ENCODE results near the gene RXFP4. TPM values are rescaled to one million over a fixed set of nuclear protein-coding genes. Genes with fewer than 3 reads are reported as not detected.

RXFP4 gene
- total RNA-seq, 2 experiments from 2014 or later = not detected

- CTCF ChIA-PET = interaction anchor here (0.7 to 1.5 kb wide), 3 partner anchors 9 to 20 kb away, joined by 3 to 5 read pairs (median 3); no protein-coding TSS in a partner anchor
These were observed 13.2 kb downstream of the RXFP4 start for GRCh38 chr1:155954645-155955044.

GRCh38 chr1:155957411-155957915 lies 16.0 kb downstream of the RXFP4 start:
- H3K4me3 Mint-ChIP-seq = no peak overlapping the region
- peaks cover 4% of the 10 kb centered on the region for H3K4me1 Mint-ChIP-seq
- ChIA-PET CTCF (interaction anchor here (0.7 to 1.2 kb wide), 6 partner anchors 9 to 696 kb away, joined by 3 to 5 read pairs (median 4); no protein-coding TSS in a partner anchor), POLR2A (interaction anchor here (0.6 to 0.8 kb wide), 2 partner anchors 23 to 316 kb away, joined by 3 read pairs; partner anchors contain the start of gene KHDC4)
- peaks cover 65% of the 10 kb centered on the region for H3K36me3 Mint-ChIP-seq (ENCODE audit: low read depth)
- peak overlapping the region; percentile 38 for H3K27ac Mint-ChIP-seq
- H3K27me3 Mint-ChIP-seq = no peaks in the 10 kb centered on the region
- DNase-seq (no peak), ATAC-seq (no peak)
- intact Hi-C loops (cut with DNase I, micrococcal nuclease) = no loop called here
- H3K9me3 Mint-ChIP-seq (ENCODE audit: low read depth) = no peaks in the 10 kb centered on the region

More at GRCh38 chr1:155954645-155955044, 13.2 kb downstream of the RXFP4 start:
- ATAC-seq (no peak), DNase-seq (no peak)
- no peaks in the 10 kb centered on the region for H3K27me3 Mint-ChIP-seq
- H3K9me3 Mint-ChIP-seq (ENCODE audit: low read depth) = no peaks in the 10 kb centered on the region
- peaks cover 61% of the 10 kb centered on the region for H3K36me3 Mint-ChIP-seq (ENCODE audit: low read depth)
- no peaks in the 10 kb centered on the region for H3K4me1 Mint-ChIP-seq
- peak overlapping the region; percentile 51 for H3K27ac Mint-ChIP-seq
- POLR2A ChIA-PET = interaction anchor here (0.6 kb wide), 1 partner anchor 14 kb away, joined by 4 read pairs; no protein-coding TSS in a partner anchor
- no peak overlapping the region for H3K4me3 Mint-ChIP-seq
- intact Hi-C loops (cut with DNase I, micrococcal nuclease) = no loop called here

DNA sequence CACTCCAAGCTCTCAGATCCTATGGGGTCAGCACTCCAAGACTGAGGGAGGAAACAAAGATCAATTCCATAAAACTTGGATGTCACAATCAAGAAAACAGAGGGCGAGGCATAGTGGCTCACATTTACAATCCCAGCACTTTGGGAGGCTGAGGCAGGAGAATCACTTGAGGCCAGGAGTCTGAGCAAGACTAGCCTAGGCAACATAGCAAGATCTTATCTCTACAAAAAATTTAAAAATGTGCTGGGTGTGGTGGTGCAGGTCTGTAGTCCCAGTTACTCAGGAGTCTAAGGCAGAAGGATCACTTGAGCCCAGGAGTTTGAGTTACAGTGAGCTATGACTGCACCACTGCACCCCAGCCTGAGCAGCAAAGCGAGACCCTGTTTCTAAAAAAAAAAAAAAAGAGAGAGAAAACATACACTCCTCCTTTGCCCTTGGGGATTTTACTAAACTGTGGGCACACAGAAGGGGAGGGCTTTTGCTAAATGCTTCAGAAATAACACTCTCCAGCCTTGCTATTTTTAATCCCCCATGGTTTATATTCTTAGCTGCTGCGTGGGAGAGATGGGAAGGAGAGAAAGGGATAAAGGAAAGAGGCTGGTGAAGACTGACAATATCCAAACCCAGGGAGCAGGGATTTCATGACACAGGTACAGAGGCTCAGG lies 18.8 kb downstream of the RXFP4 start:
- Mint-ChIP-seq H3K27ac (peak overlapping the region; percentile 37), H3K9me3 (ENCODE audit: low read depth) (no peaks in the 10 kb centered on the region), H3K36me3 (ENCODE audit: low read depth) (peaks cover 62% of the 10 kb centered on the region), H3K4me3 (no peak overlapping the region), H3K27me3 (no peaks in the 10 kb centered on the region), H3K4me1 (peaks cover 7% of the 10 kb centered on the region)
- POLR2A ChIA-PET = interaction anchor here (1.0 kb wide), 1 partner anchor 17 kb away, joined by 3 read pairs; no protein-coding TSS in a partner anchor
- ATAC-seq = no peak
- intact Hi-C loops (cut with DNase I, micrococcal nuclease) = no loop called here
- DNase-seq = no peak
- CTCF ChIA-PET = interaction anchor here (1.4 kb wide), 1 partner anchor 30 kb away, joined by 3 read pairs; no protein-coding TSS in a partner anchor

DNA sequence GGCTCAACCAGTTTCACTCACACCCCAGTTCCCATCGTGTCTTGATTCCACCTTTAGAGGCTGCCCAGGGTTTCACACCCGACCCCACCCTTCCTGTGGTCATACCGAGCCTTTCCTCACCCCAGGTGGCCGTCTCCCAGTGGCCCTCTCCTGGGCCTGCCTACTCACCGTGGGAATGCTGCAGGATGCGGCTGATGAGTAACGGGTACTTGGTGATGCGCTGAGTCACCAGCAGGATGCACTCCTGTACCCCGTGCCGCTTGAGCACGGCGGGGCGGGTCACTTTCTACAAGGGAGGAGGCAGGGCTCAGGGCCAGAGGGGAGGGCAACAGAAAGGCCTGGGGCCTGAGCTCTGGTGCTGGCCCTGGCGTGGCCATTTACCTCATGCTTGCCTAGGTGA lies 20.5 kb downstream of the RXFP4 start:
- Mint-ChIP-seq H3K4me1 (peaks cover 12% of the 10 kb centered on the region), H3K36me3 (ENCODE audit: low read depth) (peaks cover 69% of the 10 kb centered on the region), H3K27ac (peak overlapping the region; percentile 77), H3K27me3 (no peaks in the 10 kb centered on the region), H3K4me3 (no peak overlapping the region), H3K9me3 (ENCODE audit: low read depth) (no peaks in the 10 kb centered on the region)
- DNase-seq (peak; percentile 39), ATAC-seq (peak; percentile 70)
- ChIA-PET POLR2A (interaction anchor here (0.6 kb wide), 1 partner anchor 14 kb away, joined by 3 read pairs; no protein-coding TSS in a partner anchor), CTCF (interaction anchor here (1.4 kb wide), 1 partner anchor 28 kb away, joined by 3 read pairs; no protein-coding TSS in a partner anchor)
- intact Hi-C loops (cut with DNase I, micrococcal nuclease) = no loop called here

- DNase-seq (no peak), ATAC-seq (no peak)
- Mint-ChIP-seq H3K9me3 (ENCODE audit: low read depth) (no peaks in the 10 kb centered on the region), H3K4me3 (no peak overlapping the region), H3K27ac (no peak overlapping the region), H3K4me1 (peaks cover 18% of the 10 kb centered on the region), H3K27me3 (no peaks in the 10 kb centered on the region), H3K36me3 (ENCODE audit: low read depth) (peaks cover 63% of the 10 kb centered on the region)
- ChIA-PET POLR2A (interaction anchor here (0.6 kb wide), 1 partner anchor 13 kb away, joined by 3 read pairs; no protein-coding TSS in a partner anchor), CTCF (interaction anchor here (0.6 to 1.9 kb wide), 5 partner anchors 14 to 639 kb away, joined by 3 to 6 read pairs (median 3); partner anchors contain the start of gene KHDC4)
- intact Hi-C loops (cut with DNase I, micrococcal nuclease) = no loop called here
These were observed 21.3 kb downstream of the RXFP4 start for GRCh38 chr1:155962599-155963211.

- ATAC-seq (no peak), DNase-seq (no peak)
- Mint-ChIP-seq H3K27me3 (no peaks in the 10 kb centered on the region), H3K36me3 (ENCODE audit: low read depth) (peaks cover 63% of the 10 kb centered on the region), H3K4me1 (peaks cover 33% of the 10 kb centered on the region), H3K27ac (peak overlapping the region; percentile 60), H3K4me3 (no peak overlapping the region), H3K9me3 (ENCODE audit: low read depth) (no peaks in the 10 kb centered on the region)
- CTCF ChIA-PET = interaction anchor here (0.6 to 1.9 kb wide), 4 partner anchors 9 to 738 kb away, joined by 3 to 6 read pairs (median 3); no protein-coding TSS in a partner anchor
- POLR2A ChIA-PET = interaction anchor here (0.6 kb wide), 1 partner anchor 40 kb away, joined by 3 read pairs; no protein-coding TSS in a partner anchor
- intact Hi-C loops (cut with DNase I, micrococcal nuclease) = no loop called here
These were observed 22.8 kb downstream of the RXFP4 start for GRCh38 chr1:155964193-155964592.

DNA sequence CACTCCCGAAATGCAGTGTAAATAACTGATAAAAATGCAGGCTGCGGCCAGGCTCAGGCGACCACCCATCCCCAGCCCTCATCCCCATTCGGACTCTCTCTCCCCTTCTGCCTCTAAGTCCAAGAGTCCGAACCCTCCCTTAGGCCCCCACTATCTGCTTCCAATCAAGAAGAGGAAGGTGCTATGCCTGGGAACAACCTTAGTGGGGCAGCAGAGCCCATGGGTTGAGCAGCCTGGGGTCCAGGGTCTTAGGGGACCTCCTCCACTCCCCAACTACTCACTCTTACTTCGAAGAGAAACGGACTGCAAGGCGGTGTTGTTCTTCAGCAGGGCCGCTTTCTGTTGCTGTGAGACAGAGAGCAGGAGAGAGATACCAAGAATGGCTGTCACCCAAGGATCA lies 24.7 kb downstream of the RXFP4 start:
- intact Hi-C loops (cut with DNase I, micrococcal nuclease) = loop anchor here in 1 of 2 experiments (2.0 kb wide), 1 partner anchor 23 kb away; no protein-coding TSS in a partner anchor
- POLR2A ChIA-PET = interaction anchor here (1.5 kb wide), 1 partner anchor 13 kb away, joined by 4 read pairs; the partner anchor contains the start of gene ARHGEF2
- no peak for ATAC-seq
- Mint-ChIP-seq H3K27ac (peak overlapping the region; percentile 83), H3K9me3 (ENCODE audit: low read depth) (no peaks in the 10 kb centered on the region), H3K4me1 (peaks cover 53% of the 10 kb centered on the region), H3K27me3 (no peaks in the 10 kb centered on the region), H3K36me3 (ENCODE audit: low read depth) (peaks cover 60% of the 10 kb centered on the region), H3K4me3 (no peak overlapping the region)
- no peak for DNase-seq
- CTCF ChIA-PET = no interaction called here

GRCh38 chr1:155966750-155967149 lies 25.3 kb downstream of the RXFP4 start:
- POLR2A ChIA-PET = interaction anchor here (1.1 to 1.5 kb wide), 2 partner anchors 12 to 35 kb away, joined by 3 to 4 read pairs; partner anchors contain the start of gene ARHGEF2
- no peak for ATAC-seq
- Mint-ChIP-seq H3K27ac (peak overlapping the region; percentile 83), H3K27me3 (no peaks in the 10 kb centered on the region), H3K9me3 (ENCODE audit: low read depth) (no peaks in the 10 kb centered on the region), H3K4me3 (no peak overlapping the region), H3K36me3 (ENCODE audit: low read depth) (peaks cover 57% of the 10 kb centered on the region), H3K4me1 (peaks cover 57% of the 10 kb centered on the region)
- CTCF ChIA-PET = interaction anchor here (1.3 to 2.2 kb wide), 3 partner anchors 10 to 29 kb away, joined by 5 to 12 read pairs (median 6); no protein-coding TSS in a partner anchor
- no peak for DNase-seq
- intact Hi-C loops (cut with DNase I, micrococcal nuclease) = loop anchor here in 1 of 2 experiments (2.0 kb wide), 1 partner anchor 22 kb away; no protein-coding TSS in a partner anchor

- ChIA-PET POLR2A (interaction anchor here (0.9 to 1.5 kb wide), 6 partner anchors 9 to 35 kb away, joined by 3 to 6 read pairs (median 4); partner anchors contain the start of gene ARHGEF2), CTCF (interaction anchor here (0.7 to 2.2 kb wide), 8 partner anchors 9 to 186 kb away, joined by 3 to 12 read pairs (median 4); no protein-coding TSS in a partner anchor)
- H3K27ac Mint-ChIP-seq = peak overlapping the region; percentile 82
- intact Hi-C loops (cut with DNase I, micrococcal nuclease) = loop anchor here in 1 of 2 experiments (2.0 kb wide), 1 partner anchor 21 kb away; no protein-coding TSS in a partner anchor
- H3K4me3 Mint-ChIP-seq = no peak overlapping the region
- ATAC-seq = no peak
- H3K27me3 Mint-ChIP-seq = no peaks in the 10 kb centered on the region
- peaks cover 51% of the 10 kb centered on the region for H3K36me3 Mint-ChIP-seq (ENCODE audit: low read depth)
- peak; percentile 40 for DNase-seq
- H3K9me3 Mint-ChIP-seq (ENCODE audit: low read depth) = no peaks in the 10 kb centered on the region
- peaks cover 60% of the 10 kb centered on the region for H3K4me1 Mint-ChIP-seq
These were observed 26.1 kb downstream of the RXFP4 start for GRCh38 chr1:155967341-155968050.

DNA sequence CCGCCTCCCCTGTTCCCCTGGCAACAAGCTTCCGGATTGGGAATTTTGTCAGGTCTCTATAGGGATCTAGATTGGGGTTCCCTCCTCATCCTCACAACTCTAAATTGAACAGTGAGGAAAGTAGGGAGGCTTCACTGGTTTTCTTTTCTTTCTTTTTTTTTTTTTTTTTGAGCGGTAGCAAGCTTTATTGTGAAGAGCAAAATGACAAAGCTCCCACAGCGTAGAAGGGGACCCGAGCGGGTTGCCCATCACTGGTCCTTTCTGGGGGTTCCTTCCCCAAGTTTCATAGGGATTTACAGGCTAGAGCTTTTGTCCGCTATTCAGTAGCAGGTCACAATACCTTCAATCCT lies 26.6 kb downstream of the RXFP4 start:
- Mint-ChIP-seq H3K36me3 (ENCODE audit: low read depth) (peaks cover 51% of the 10 kb centered on the region), H3K4me3 (no peak overlapping the region), H3K9me3 (ENCODE audit: low read depth) (no peaks in the 10 kb centered on the region), H3K27me3 (no peaks in the 10 kb centered on the region), H3K4me1 (peaks cover 63% of the 10 kb centered on the region), H3K27ac (peak overlapping the region; percentile 82)
- no peak for ATAC-seq
- ChIA-PET POLR2A (interaction anchor here (0.7 to 1.3 kb wide), 6 partner anchors 9 to 139 kb away, joined by 3 to 6 read pairs (median 3); no protein-coding TSS in a partner anchor), CTCF (interaction anchor here (1.0 to 2.2 kb wide), 6 partner anchors 9 to 30 kb away, joined by 3 to 12 read pairs (median 4); no protein-coding TSS in a partner anchor)
- intact Hi-C loops (cut with DNase I, micrococcal nuclease) = no loop called here
- no peak for DNase-seq

Data from activated CD4-positive, alpha-beta T cell treated with anti-CD3 and anti-CD28 coated beads for 36 hours (primary cell).